ENCODE results near the gene ICAM5. TPM values are rescaled to one million over a fixed set of nuclear protein-coding genes. Genes with fewer than 3 reads are reported as not detected.

ICAM5 gene
- total and polyA plus RNA-seq, 9 of the 15 experiments (the other 6 are each of a cell fraction or from before 2014, with no cell fraction given): 0.10 to 114 (median 13.7) TPM

DNA sequence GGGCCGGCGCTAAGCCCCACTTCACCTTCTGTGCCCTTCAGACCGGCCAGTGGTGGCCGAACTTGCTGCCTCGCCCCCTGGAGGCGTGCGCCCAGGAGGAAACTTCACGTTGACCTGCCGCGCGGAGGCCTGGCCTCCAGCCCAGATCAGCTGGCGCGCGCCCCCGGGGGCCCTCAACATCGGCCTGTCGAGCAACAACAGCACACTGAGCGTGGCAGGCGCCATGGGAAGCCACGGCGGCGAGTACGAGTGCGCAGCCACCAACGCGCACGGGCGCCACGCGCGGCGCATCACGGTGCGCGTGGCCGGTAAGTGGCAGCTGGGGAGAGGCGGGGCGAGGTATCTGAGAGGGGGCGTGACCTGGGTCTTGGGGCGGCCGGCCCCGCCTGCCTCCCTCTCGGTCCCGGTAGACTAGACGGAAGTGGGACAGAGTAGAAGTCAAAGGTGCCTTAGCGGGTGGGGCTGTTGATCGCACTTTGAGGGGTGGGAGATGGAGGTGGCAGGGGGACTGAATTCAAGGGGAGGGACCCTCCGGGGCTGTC lies 5.6 kb downstream of the ICAM5 start (continued):
- TF ChIP-seq, protein P1, sequence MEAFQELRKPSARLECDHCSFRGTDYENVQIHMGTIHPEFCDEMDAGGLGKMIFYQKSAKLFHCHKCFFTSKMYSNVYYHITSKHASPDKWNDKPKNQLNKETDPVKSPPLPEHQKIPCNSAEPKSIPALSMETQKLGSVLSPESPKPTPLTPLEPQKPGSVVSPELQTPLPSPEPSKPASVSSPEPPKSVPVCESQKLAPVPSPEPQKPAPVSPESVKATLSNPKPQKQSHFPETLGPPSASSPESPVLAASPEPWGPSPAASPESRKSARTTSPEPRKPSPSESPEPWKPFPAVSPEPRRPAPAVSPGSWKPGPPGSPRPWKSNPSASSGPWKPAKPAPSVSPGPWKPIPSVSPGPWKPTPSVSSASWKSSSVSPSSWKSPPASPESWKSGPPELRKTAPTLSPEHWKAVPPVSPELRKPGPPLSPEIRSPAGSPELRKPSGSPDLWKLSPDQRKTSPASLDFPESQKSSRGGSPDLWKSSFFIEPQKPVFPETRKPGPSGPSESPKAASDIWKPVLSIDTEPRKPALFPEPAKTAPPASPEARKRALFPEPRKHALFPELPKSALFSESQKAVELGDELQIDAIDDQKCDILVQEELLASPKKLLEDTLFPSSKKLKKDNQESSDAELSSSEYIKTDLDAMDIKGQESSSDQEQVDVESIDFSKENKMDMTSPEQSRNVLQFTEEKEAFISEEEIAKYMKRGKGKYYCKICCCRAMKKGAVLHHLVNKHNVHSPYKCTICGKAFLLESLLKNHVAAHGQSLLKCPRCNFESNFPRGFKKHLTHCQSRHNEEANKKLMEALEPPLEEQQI (IDR thresholded peaks at IDR 0.05): no peak
- TF ChIP-seq KLF6 (CRISPR knock-in tag; IDR thresholded peaks at IDR 0.05; ENCODE audit: borderline replicate concordance): no peak
- no peak for TF ChIP-seq ZNF589 (CRISPR knock-in tag; IDR thresholded peaks at IDR 0.05; ENCODE audit: low read depth)

DNA sequence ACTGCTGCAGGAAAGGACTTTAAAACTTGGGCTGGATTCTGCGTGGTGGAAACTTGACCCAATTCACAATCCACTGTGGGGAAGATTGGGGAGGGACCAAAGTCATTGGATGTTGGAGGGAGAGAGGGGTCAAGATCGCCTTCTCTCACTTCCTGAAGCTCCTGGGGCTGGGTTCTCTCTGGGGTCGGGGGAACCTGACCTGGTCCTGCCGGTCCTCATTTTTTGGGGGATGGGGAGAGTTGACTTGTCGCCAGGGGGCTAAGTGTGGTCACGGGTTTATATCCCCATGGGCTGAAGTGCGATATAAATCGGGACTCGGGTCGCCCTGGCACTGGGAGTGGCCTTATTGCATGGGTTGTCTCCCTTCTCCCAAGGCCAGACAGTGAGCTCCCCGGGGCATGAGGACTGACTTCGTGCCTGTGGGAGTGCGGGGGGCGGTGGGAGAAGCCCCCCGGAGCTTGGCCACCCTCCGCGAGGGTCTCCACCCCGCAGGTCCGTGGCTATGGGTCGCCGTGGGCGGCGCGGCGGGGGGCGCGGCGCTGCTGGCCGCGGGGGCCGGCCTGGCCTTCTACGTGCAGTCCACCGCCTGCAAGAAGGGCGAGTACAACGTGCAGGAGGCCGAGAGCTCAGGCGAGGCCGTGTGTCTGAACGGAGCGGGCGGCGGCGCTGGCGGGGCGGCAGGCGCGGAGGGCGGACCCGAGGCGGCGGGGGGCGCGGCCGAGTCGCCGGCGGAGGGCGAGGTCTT lies 6.3 kb downstream of the ICAM5 start:
- no peak overlapping the region for H3K27ac ChIP-seq (ENCODE audit: extremely low read depth, low read depth, low read length)
- ChIA-PET POLR2A (interaction anchor here (0.7 to 0.8 kb wide), 2 partner anchors 10 to 105 kb away, joined by 3 to 4 read pairs; no protein-coding TSS in a partner anchor), CTCF (ENCODE audit: low intra/inter-chr PET ratio) (no interaction called here)
- no peak overlapping the region for H3K4me2 ChIP-seq (ENCODE audit: insufficient read depth, low read length)
- BruUV-seq (replicated peaks): no TSS peak
- H3K9me1 ChIP-seq (ENCODE audit: control insufficient read depth, insufficient read depth, low read length): no peaks in the 10 kb centered on the region
- intact Hi-C loops (cut with micrococcal nuclease) (no loop called here), in situ Hi-C loops (cut with MboI) (no loop called here)
- no peaks in the 10 kb centered on the region for H3K27me3 ChIP-seq (ENCODE audit: control insufficient read depth in 2 of 2, insufficient read depth in 2 of 2, low read length in 2 of 2)
- peaks cover 23 to 74% of the 10 kb centered on the region in 2 experiments; a peak in 4 of 5 replicates for H3K4me1 ChIP-seq (replicated peaks in 1 of 2; ENCODE audit: control insufficient read depth in 2 of 2, insufficient read depth in 2 of 2, low read length in 2 of 2)
- DNase-seq (ENCODE audit: extremely low read depth in 1 of 4, low spot score in 3 of 4): peak in 1 of 4 experiments; percentile 21
- FAIRE-seq: no peak
- TF ChIP-seq ZNF347 (CRISPR knock-in tag; IDR thresholded peaks at IDR 0.05; ENCODE audit: low read depth) (no peak), SMC3 (conservative IDR thresholded peaks at IDR 0.05; ENCODE audit: insufficient read depth, low read depth, low read length) (no peak), RBFOX2 (IDR thresholded peaks at IDR 0.05; ENCODE audit: low read depth, low read length) (peak; percentile 56; the same call in 1 of the 2 replicates), PHF21A (IDR thresholded peaks at IDR 0.05; ENCODE audit: borderline replicate concordance, low read depth) (0 out of 2 replicates have a peak, but pooled peaks have one; percentile 18), POLR2G (IDR thresholded peaks at IDR 0.05; ENCODE audit: low read depth, low read length) (peak; percentile 62)
- 95% methylated on average over 9 of the region's 58 CpGs for WGBS (ENCODE audit: insufficient coverage, low coverage, missing lambda C conversion rate)
- H3K9me3 ChIP-seq (replicated peaks; ENCODE audit: control insufficient read depth, insufficient read depth, low read depth, low read length): peaks cover 2% of the 10 kb centered on the region; the same call in 1 of the 2 replicates
- H2AFZ ChIP-seq (ENCODE audit: low read depth, low read length): no peak overlapping the region
- no peak overlapping the region; a peak in 1 of 4 replicates for H3K9ac ChIP-seq (ENCODE audit: insufficient read depth in 1 of 2, low read depth in 2 of 2, low read length in 2 of 2)
- H3K36me3 ChIP-seq (ENCODE audit: control insufficient read depth, insufficient read depth, low read length): peaks cover 40% of the 10 kb centered on the region; the same call in 2 of the 3 replicates
- peaks cover 48% of the 10 kb centered on the region for H3K79me2 ChIP-seq (ENCODE audit: control insufficient read depth, insufficient read depth, low read length)
- H4K20me1 ChIP-seq (replicated peaks; ENCODE audit: control insufficient read depth, insufficient read depth, low read length): no peaks in the 10 kb centered on the region; the same call in 1 of the 2 replicates
- H3K4me3 ChIP-seq: no peak overlapping the region
- no peak for ATAC-seq

Measured in K562 (cell line).